ENCODE results near the gene CDH13.

DNA sequence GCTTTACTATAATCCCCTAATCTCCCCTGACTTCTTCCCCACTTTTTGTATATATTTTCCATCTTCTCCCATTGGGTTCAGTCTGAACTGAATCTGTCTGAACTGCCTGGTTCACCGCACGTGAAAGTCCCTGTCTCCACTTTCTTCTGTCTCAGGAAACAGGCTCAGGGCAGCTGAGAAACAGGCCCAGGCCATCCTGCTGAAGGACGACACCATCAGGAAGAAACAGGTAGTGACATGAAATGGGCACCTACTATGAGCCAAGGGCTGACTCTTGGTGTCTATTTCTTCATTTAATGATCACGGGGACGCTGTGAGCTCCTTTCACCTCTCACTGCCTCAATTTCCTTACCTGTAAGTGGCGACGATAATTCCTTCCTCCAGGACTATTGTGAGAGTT, 1090.5 kb downstream of the CDH13 start:
- TF ChIP-seq, protein P1, sequence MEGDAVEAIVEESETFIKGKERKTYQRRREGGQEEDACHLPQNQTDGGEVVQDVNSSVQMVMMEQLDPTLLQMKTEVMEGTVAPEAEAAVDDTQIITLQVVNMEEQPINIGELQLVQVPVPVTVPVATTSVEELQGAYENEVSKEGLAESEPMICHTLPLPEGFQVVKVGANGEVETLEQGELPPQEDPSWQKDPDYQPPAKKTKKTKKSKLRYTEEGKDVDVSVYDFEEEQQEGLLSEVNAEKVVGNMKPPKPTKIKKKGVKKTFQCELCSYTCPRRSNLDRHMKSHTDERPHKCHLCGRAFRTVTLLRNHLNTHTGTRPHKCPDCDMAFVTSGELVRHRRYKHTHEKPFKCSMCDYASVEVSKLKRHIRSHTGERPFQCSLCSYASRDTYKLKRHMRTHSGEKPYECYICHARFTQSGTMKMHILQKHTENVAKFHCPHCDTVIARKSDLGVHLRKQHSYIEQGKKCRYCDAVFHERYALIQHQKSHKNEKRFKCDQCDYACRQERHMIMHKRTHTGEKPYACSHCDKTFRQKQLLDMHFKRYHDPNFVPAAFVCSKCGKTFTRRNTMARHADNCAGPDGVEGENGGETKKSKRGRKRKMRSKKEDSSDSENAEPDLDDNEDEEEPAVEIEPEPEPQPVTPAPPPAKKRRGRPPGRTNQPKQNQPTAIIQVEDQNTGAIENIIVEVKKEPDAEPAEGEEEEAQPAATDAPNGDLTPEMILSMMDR (conservative IDR thresholded peaks at IDR 0.05; ENCODE audit: low read depth, low read length), result peak; percentile 44
- no peak for TF ChIP-seq EZH2 (IDR thresholded peaks at IDR 0.05; ENCODE audit: borderline replicate concordance, low read depth, low read length, poor library complexity, severe bottlenecking)

Data from A673 (cell line).